HL-60 (cell line): ENCODE data around the gene MRPL46.
A peak's percentile ranks its signal among the peaks of the same experiment; 100 is the strongest.

ENCODE experiments used
- DNase-seq, 2 experiments: peaks; one replicate each; pipeline ENCODE4 v3.0.0-alpha.2; 2010 to 2020; ENCODE audit warnings: low read depth in 1 of 2, low spot score in 1 of 2
- H3K27ac ChIP-seq: fragments of 250-450 bp; sonication (Bioruptor Pico); replicated peaks from 2 replicates; pipeline ENCODE4 v1.5.1; 2020; ENCODE audit warnings: mild to moderate bottlenecking, moderate library complexity
- H3K27me3 ChIP-seq: fragments of 250-450 bp; sonication (Bioruptor Pico); 2 replicates; pipeline ENCODE4 v1.5.1; 2021; ENCODE audit warnings: mild to moderate bottlenecking, moderate library complexity; ENCODE audit not compliant: insufficient read depth, poor library complexity, severe bottlenecking
- H3K4me3 ChIP-seq: replicated peaks from 2 replicates; pipeline ENCODE4 v1.5.1; 2011; ENCODE audit warnings: mild to moderate bottlenecking, control low read depth, low read length; ENCODE audit not compliant: insufficient read depth
- CTCF ChIP-seq: IDR thresholded peaks from one replicate; pipeline ENCODE4 v1.5.1; 2011; ENCODE audit warnings: low read length, control low read depth, inconsistent platforms; ENCODE audit not compliant: insufficient read depth
- GABPA ChIP-seq: IDR thresholded peaks from 2 replicates; pipeline ENCODE4 v1.6.1; 2012; ENCODE audit warnings: low read depth
- POLR2AphosphoS5 ChIP-seq: IDR thresholded peaks from 2 replicates; pipeline ENCODE4 v1.6.1; 2012; ENCODE audit warnings: low read depth
- REST ChIP-seq: IDR thresholded peaks from 2 replicates; pipeline ENCODE4 v1.6.1; 2012; ENCODE audit warnings: low read depth; ENCODE audit not compliant: insufficient replicate concordance
- SPI1 ChIP-seq: IDR thresholded peaks from 2 replicates; pipeline ENCODE4 v1.6.1; 2012; ENCODE audit warnings: low read depth, mild to moderate bottlenecking, borderline replicate concordance
- long read RNA-seq: library from polyadenylated mRNA; unstranded; transcript quantifications from one replicate; pipeline ENCODE4 v2.0.0, GENCODE V29; 2020

The MRPL46 gene
- long read RNA-seq, transcript MRPL46-201 (4 exons, 1,019 nt), result major isoform, 41 of 47 reads
- long read RNA-seq, partial matches to known transcripts, result 1 of 47 reads
- long read RNA-seq, other reads (novel, unspliced or antisense), result 5 of 47 reads

GRCh38 chr15:88467073-88467934, at the start of gene MRPL46, which contains the start of gene MRPS11:
TSS of gene MRPL46 (minus strand) at chr15:88467388. CDS start at chr15:88467377, 11 bp downstream.
TSS of gene MRPS11 (plus strand) at chr15:88467708. CDS start at chr15:88467718, 10 bp downstream.
- Histone ChIP-seq H3K27me3 (no peaks in the 10 kb centered on the region), H3K27ac (peak within 1 kb of the TSS; percentile 100), H3K4me3 (peak within 1 kb of the TSS; percentile 60)
- peak; percentile 67 to 87 for DNase-seq
- TF ChIP-seq GABPA (no peak), REST (peak; percentile 76), POLR2AphosphoS5 (peak; percentile 81)

- no peak overlapping the region for H3K4me3 ChIP-seq
- no peak overlapping the region for H3K27ac ChIP-seq
- no peaks in the 10 kb centered on the region for H3K27me3 ChIP-seq
- TF ChIP-seq CTCF (no peak), SPI1 (no peak), REST (no peak), GABPA (no peak), POLR2AphosphoS5 (no peak)
- DNase-seq, result no peak
These were observed 46.0 kb upstream of the MRPL46 start for GRCh38 chr15:88513195-88513594.

GRCh38 chr15:88512601-88513000, 45.4 kb upstream of the MRPL46 start:
- H3K27me3 ChIP-seq, result no peaks in the 10 kb centered on the region
- no peak for TF ChIP-seq POLR2AphosphoS5
- TF ChIP-seq GABPA, result no peak
- no peak for TF ChIP-seq CTCF
- no peak for TF ChIP-seq SPI1
- TF ChIP-seq REST, result no peak
- H3K4me3 ChIP-seq, result no peak overlapping the region
- no peak for DNase-seq
- H3K27ac ChIP-seq, result no peak overlapping the region
